DOHH2 (cell line): ENCODE measurements around the gene CCDC61.

ENCODE experiments used
- EZH2phosphoT487 ChIP-seq: fragments of 200-600 bp; sonication (generic); IDR thresholded peaks from 2 replicates; pipeline ENCODE4 v1.6.1; 2017; ENCODE audit warnings: borderline replicate concordance, mild to moderate bottlenecking, antibody characterized with exemption, low read length, moderate library complexity, mixed read lengths
- TF ChIP-seq, protein P1 (sequence below): fragments of 200-600 bp; sonication (generic); IDR thresholded peaks from one replicate; pipeline ENCODE4 v1.5.1; 2014; ENCODE audit warnings: antibody characterized with exemption, mild to moderate bottlenecking, low read depth, low read length; ENCODE audit not compliant: poor library complexity, severe bottlenecking

DNA sequence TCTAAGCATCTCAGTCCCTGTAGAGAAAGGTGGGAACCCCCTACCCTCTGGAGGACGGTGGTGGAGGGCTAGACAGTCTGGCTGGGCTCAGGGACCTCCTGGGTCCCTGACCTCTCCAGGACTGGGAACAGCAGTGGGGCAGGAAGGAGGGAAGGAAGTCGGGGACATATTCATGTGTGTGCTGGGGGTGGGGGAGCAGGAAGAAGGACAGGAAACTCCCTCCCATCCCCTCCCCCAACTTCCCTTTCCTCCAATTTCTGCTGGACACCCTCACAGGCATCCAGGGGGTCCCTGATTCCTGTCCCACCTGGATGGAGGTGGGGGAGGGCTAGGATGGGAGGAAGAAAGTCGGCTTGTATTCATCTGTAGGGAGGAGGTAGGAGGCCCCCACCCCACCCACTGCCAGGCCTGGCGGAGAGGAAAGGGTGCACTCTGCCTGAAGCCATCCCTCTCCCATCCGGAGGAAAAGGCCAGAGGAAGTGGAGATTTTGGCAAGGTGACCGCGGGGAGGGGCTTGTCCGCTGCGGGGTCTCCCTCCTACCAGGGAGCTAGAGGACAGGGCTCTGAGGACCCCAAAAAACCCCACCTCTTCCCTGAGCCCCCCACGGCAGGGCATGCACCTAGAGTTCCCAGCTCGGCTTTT, 23.9 kb upstream of the CCDC61 start:
- TF ChIP-seq, protein P1, sequence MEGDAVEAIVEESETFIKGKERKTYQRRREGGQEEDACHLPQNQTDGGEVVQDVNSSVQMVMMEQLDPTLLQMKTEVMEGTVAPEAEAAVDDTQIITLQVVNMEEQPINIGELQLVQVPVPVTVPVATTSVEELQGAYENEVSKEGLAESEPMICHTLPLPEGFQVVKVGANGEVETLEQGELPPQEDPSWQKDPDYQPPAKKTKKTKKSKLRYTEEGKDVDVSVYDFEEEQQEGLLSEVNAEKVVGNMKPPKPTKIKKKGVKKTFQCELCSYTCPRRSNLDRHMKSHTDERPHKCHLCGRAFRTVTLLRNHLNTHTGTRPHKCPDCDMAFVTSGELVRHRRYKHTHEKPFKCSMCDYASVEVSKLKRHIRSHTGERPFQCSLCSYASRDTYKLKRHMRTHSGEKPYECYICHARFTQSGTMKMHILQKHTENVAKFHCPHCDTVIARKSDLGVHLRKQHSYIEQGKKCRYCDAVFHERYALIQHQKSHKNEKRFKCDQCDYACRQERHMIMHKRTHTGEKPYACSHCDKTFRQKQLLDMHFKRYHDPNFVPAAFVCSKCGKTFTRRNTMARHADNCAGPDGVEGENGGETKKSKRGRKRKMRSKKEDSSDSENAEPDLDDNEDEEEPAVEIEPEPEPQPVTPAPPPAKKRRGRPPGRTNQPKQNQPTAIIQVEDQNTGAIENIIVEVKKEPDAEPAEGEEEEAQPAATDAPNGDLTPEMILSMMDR: no peak
- TF ChIP-seq EZH2phosphoT487: no peak
